GM12892 (cell line): ENCODE measurements around the gene STK32B.
"Not testable (repeated sequence)": the region's sequence is repeated elsewhere in the genome, so short reads cannot be mapped to it uniquely, and the experiment has no call there.

Experiments used
- DNase-seq: peaks from one replicate; pipeline ENCODE4 v3.0.0; 2011; ENCODE audit not compliant: insufficient read length
- FAIRE-seq: peaks from 2 replicates; lab custom pipeline; 2011; peaks lifted over from hg19 to GRCh38; lab: Jason Lieb, UNC
- POLR2A ChIP-seq: IDR thresholded peaks from 2 replicates; pipeline ENCODE4 v1.6.1; 2011; ENCODE audit warnings: low read depth, low read length, control low read depth
- POLR2AphosphoS5 ChIP-seq: IDR thresholded peaks from 2 replicates; pipeline ENCODE4 v1.6.1; 2011; ENCODE audit warnings: low read depth, low read length, control low read depth
- TAF1 ChIP-seq: IDR thresholded peaks from 2 replicates; pipeline ENCODE4 v1.6.1; 2011; ENCODE audit warnings: low read depth, mild to moderate bottlenecking, control low read depth, low read length, borderline replicate concordance

The STK32B gene

GRCh38 chr4:5052204-5052702, 973 bp downstream of the STK32B start:
- FAIRE-seq (no peak), DNase-seq (no peak)
- no peak for TF ChIP-seq POLR2AphosphoS5
- no peak for TF ChIP-seq TAF1
- no peak for TF ChIP-seq POLR2A

- FAIRE-seq (no peak), DNase-seq (no peak)
- TF ChIP-seq POLR2AphosphoS5 (no peak), TAF1 (no peak), POLR2A (no peak)
Measured at GRCh38 chr4:5052726-5053425, 1.6 kb downstream of the STK32B start.

GRCh38 chr4:5054532-5054931, 3.3 kb downstream of the STK32B start:
- FAIRE-seq = no peak
- TF ChIP-seq POLR2AphosphoS5 (no peak), POLR2A (no peak), TAF1 (no peak)
- DNase-seq = no peak

DNA sequence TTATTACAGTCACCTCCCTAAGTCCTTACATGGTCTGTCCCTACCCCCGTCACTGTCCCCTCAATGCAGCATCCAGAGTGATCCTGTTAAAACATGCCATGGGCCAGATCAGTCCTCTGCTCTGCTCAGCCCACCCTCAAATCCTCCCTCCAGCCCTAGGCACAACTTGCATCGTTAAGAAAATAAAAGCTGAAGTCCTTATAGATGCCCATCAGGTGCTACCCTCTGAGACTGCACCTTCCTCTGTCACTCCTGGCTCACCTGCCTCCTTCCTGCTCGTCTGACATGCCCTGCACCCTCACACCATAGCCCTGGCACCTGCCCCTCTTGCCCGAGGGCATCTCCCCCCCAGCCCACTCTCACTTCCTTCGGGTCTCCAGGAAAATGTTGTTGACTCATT, 4.1 kb downstream of the STK32B start:
- TF ChIP-seq POLR2A (no peak), POLR2AphosphoS5 (no peak), TAF1 (no peak)
- DNase-seq (no peak), FAIRE-seq (no peak)

DNA sequence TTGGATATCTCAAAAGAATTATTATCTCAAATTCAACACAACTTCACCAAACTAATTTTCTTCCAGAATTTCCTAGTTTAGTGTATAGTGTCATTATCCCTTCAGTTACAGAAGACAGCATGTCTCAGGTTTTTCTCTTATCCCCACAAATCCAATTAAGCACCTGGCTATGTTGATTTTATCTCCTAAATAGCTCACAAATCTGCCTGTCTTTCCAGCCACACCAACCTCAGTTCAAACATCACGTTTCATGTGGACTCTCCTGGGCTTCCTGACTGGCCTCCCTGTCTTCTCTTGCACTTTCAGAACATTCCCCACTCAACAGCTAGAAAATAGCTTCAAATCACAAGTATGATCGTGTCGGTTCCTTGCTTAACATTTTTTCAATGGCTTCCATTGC, 14.8 kb downstream of the STK32B start:
- FAIRE-seq = no peak
- no peak for TF ChIP-seq POLR2AphosphoS5
- TF ChIP-seq POLR2A = no peak
- TF ChIP-seq TAF1 = no peak
- no peak for DNase-seq

- not testable (repeated sequence) for DNase-seq, FAIRE-seq
Measured at GRCh38 chr4:5066968-5067367, 15.7 kb downstream of the STK32B start.

GRCh38 chr4:5067908-5068307, 16.6 kb downstream of the STK32B start:
- no peak for FAIRE-seq

GRCh38 chr4:5069901-5070300, 18.6 kb downstream of the STK32B start:
- DNase-seq (no peak), FAIRE-seq (no peak)
- TF ChIP-seq POLR2AphosphoS5 (no peak), TAF1 (no peak), POLR2A (no peak)

More at GRCh38 chr4:5067908-5068307, 16.6 kb downstream of the STK32B start:
- TF ChIP-seq POLR2AphosphoS5 = no peak
- no peak for TF ChIP-seq POLR2A
- no peak for TF ChIP-seq TAF1
- DNase-seq = no peak

- no peak for DNase-seq
- TF ChIP-seq TAF1 (no peak), POLR2AphosphoS5 (no peak), POLR2A (no peak)
- FAIRE-seq = no peak
Measured at GRCh38 chr4:5072948-5073347, 21.7 kb downstream of the STK32B start.

DNA sequence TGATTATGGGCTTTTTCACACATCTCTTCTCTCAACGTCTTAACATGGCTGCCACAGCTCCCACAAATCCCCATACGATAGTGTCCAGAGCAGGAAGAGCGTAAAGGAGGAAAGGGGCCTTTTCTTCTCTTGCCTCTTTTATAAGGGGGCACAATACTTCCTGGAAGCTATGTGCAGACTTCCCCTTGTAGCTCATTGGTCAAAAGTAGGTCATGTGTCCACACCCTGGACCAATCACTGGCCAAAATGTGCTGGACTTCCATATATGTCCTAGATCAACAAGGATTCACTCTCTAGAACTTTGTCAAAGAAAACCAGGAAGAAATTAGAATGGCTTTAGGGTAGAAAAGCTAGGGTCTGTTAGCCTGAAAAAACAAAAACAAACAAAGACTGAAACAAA, 26.7 kb downstream of the STK32B start:
- FAIRE-seq = no peak
- DNase-seq = no peak
- no peak for TF ChIP-seq POLR2AphosphoS5
- TF ChIP-seq POLR2A = no peak
- no peak for TF ChIP-seq TAF1

DNA sequence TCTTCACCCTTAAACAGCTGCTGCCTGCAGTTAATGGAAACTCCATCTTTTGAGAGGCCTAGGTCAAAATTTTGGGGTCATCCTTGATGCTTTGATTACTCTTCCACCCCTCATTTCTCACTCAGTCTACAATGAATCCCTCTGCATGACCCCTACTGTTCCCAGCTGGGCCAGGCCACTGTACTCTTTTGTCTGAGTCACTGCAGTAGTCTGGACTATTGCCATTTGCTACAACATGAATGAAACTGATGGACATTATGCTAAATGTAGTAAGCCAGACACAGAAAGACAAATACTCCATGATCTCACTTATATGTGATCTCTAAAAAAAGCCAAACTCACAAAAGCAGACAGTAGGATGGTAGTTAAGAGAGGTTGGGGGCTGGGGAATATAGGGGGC, 28.3 kb downstream of the STK32B start:
- FAIRE-seq = no peak
- no peak for DNase-seq

DNA sequence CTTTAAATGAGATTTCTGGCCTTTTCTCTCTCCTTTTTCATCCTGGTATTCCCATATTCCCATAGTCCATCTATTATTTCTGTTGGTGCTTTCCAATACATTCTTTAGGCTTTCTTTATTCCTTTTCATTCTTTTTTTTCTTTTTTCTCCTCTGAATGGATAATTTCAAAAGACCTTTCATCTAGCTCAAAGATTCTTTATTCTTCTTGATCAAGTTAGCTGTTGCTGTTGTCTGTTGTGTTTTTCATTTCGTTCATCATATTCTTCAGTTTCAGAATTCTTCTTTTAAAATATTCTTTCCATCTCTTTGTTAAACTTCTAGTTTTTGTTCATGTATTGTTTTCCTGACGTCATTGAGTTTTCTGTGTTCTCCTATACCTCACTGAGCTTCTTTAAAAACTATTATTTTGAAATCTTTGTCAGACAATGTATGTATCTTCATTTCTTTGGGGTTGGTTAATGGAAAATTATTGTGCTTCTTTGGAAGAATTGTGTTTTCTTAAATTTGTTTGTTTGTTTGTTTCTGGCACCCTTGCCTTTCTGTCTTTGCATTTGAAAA, 30.2 kb downstream of the STK32B start:
- no peak for DNase-seq
- FAIRE-seq = no peak
- TF ChIP-seq POLR2A (no peak), TAF1 (no peak), POLR2AphosphoS5 (no peak)

More for the DNA sequence above, 28.3 kb downstream of the STK32B start:
- TF ChIP-seq POLR2A (no peak), POLR2AphosphoS5 (no peak), TAF1 (no peak)
